HG03108 (cell line): ENCODE measurements around the gene SLC7A4.
"Not testable (repeated sequence)": the region's sequence is repeated elsewhere in the genome, so short reads cannot be mapped to it uniquely, and the experiment has no call there.

Source experiments
- ATAC-seq: cut with Tn5 transposase; IDR thresholded peaks from one replicate; pipeline ENCODE4 v1.9.1; 2021; ENCODE audit warnings: moderate library complexity; ENCODE audit not compliant: unreplicated experiment

The SLC7A4 gene

DNA sequence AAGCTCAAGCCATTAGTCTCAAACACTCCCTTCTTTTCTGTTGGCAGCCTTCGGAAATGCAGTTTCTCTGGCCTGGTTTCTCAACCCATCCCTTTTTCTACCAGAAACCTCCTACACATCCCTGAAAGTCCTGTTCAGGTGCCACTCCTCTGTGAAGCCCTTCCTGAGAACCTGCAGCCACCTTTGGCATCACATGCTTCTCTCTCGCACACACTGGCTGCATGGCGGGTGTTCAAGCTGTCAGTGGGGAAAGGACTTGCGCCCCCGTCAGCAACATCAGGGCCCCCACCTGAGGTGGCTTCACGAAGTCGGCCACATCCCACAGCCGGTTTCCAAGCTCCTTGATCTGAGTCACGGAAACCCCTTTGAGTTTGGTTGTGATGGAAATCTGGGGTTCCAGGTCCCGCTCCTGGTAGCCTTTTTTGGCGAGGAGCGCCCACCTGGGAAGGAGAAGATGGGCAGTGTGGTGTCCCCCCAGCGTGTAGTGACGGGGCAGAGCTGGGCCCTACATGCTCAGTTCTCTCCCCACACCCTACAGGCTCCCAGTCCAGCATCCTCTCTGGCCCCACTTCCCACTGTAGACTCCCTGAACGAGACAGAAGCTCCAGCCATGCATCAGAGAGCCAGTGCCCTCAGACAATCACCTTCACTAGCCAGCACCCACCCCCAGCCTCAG is 11.6 kb upstream of the SLC7A4 start:
- ATAC-seq, result no peak

DNA sequence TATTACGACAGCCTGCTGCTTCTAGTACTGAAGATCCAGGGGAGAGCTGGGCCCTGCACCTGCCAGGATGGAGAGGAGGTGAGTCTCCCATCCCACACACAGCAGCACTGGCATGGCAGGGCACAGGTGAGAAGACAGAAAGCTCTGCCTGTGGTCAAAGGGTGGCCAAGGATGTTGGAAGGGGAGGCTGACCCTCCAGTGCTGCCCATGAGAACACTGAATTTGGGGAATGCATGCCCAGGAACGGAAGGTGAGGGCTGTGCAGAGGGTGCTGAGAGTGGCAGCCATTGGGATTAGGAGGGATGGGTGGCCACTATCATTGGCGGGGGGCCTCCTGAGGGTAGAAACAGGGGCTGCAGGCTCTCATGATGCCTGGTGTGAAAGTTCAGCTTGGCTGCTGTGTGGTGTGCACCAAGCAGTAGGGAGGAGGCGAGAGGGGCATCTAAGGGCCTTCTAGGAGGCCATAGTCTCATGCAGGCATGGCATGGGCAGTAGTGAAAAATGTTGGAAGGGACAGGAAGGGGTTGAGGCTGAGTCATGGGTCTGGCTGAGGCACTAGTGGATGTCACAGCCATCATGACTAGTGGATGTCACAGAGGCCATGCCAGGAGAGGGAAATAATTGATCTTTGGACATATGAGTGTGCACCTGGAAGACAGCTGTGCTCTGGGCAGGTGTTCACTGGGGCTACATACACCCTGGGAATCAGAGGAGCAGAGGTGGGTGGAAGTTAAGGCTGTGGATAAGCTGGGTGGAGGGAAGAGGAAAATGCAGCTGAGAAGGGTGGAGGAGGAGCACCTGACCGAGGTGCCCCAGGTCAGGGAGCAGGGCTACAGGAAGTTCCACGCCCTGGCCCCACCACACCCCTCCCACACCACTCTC is 10.9 kb upstream of the SLC7A4 start:
- ATAC-seq, result no peak

DNA sequence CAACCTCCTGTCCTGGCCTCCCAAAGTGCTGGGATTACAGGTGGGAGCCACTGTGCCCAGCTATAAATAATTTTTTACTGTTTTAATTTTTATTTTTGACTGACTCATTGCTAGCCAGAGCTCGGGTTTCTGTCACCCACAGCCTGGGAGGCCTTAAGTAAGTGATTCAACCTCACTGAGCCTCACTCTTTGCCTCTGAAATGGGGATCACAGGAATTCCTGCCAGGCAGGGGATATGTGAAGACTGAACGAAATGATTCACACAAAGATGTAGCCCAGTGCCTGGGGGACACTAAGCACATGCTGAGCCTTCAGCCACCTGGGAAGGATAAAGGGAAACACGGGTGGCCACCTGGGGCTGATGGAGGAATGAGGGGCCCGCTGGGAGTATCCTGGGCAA is 9.6 kb upstream of the SLC7A4 start:
- ATAC-seq, result no peak

- ATAC-seq, result not testable (repeated sequence)
Measured at GRCh38 chr22:21039158-21039557, 6.8 kb upstream of the SLC7A4 start.

DNA sequence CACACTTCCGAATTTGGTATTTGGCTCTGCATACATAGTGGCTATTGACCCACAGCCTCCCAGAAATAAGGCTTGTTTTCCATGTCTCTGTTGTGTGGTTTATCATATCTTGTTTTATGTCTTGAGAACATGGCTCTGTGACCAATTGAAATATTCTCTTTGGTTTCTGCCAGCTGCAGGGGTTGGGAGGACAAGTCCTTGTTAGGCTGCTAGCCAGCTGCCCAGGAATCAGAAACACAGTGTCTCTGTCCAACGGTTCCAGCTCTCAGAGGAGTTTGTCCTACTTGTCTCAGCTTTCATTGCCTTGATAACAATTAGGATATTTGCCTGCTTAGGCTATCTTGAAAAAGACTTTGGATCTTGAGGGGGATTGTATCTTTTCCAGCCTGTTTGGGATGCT is 6.0 kb upstream of the SLC7A4 start:
- no peak for ATAC-seq

DNA sequence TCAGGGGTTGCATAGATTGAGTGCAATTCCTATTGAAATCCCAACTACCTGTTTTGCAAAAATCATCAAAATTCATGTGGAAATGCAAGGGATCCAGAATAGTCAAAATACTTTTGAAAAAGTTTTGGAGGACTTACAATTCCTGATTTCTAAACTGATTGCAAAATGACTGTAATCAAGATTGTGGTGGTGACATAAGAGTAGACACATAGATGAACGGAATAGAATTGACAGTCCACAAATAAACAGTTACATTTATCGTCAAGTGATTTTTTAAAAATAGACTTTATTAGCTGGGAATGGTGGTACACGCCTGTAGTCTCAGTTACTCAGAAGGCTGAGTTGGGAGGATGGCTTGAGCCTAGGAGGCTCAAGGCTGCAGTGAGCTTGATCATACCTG is 2.6 kb upstream of the SLC7A4 start:
- ATAC-seq, result no peak

GRCh38 chr22:21033895-21034294 is 1.5 kb upstream of the SLC7A4 start:
- ATAC-seq, result no peak

DNA sequence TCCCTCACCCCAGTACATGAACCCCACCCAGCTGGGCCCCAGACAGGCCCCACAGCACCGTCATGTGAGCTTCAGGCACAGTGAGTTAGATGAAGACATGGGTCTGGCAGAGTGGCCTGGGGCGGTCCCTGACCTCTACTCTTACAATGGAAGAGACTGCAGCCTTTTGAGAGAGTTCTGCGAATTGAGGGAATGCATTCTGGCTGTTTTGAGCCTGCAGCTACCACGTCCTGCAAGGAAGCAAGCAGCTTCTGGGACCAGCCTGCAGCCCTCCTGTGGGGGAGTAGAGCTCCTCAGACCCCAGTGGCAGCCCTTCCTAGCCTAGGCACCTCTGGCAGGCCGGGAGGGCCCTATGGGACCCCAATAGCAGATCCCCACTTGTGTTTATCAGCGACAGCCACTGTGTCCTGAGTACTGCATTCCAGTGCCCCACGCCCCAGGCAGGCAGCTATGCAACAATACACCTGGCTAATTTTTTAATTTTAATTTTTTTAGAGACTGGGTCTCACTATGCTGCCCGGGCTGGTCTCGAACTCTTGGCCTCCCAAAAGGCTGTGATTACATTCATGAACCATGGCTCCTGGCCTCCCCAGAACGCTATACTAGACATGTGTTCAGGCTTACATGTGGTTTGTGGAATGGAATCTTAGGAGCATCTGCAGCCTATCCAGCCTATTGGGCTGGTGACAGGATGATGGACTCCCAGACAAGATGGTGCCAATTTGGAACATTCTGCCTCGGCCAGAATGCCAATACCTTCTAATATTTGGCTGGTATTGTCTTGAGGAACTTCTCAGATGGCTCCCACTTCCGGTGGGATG is 717 bp upstream of the SLC7A4 start:
- no peak for ATAC-seq

GRCh38 chr22:21031545-21032036 is 770 bp downstream of the SLC7A4 start:
- no peak for ATAC-seq

DNA sequence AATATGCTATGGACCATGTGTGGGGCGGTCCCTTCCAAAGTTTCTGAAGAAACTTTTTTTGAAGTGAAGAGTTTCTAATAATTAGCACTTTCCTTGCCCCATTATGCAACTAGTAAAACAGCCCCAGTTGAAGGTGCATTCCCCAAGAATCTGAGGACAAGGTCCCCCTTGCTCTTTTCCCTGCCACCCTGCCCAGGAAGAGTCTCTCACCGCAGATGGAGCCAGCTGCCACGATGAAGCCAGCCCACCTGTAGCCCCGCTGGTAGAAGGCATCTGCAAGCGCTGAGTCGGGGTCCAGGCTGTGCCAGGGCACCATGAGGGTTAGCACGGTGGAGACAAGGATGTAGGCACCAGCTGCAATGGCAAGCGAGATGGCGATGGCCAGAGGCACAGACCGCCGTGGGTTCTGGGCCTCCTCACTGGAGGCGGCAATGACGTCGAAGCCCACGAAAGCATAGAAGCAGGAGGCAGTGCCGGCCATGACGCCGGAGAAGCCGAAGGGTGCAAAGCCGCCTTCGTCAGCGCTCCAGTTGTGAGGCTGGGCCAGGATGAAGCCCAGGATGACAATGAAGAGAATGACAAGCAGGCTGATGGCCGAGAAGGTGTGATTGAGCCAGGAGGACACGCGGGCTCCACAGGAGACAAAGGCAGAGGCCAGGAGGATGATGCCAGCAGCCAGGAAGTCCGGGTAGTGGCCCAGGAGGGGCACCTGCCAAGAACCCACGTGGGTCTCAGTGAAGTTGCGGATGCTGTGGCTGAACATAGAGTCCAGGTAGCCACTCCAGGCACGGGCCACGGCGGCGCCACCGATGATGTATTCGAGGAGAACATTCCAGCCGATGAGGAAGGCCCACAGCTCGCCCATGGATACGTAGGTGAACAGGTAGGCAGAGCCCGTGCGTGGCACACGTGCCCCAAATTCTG is 1.5 kb downstream of the SLC7A4 start:
- ATAC-seq, result no peak

GRCh38 chr22:21030032-21030431 is 2.3 kb downstream of the SLC7A4 start:
- ATAC-seq, result no peak

- ATAC-seq, result no peak
Measured at GRCh38 chr22:21029486-21030025, 2.8 kb downstream of the SLC7A4 start.

GRCh38 chr22:21028277-21029251 is 3.8 kb downstream of the SLC7A4 start:
- no peak for ATAC-seq

DNA sequence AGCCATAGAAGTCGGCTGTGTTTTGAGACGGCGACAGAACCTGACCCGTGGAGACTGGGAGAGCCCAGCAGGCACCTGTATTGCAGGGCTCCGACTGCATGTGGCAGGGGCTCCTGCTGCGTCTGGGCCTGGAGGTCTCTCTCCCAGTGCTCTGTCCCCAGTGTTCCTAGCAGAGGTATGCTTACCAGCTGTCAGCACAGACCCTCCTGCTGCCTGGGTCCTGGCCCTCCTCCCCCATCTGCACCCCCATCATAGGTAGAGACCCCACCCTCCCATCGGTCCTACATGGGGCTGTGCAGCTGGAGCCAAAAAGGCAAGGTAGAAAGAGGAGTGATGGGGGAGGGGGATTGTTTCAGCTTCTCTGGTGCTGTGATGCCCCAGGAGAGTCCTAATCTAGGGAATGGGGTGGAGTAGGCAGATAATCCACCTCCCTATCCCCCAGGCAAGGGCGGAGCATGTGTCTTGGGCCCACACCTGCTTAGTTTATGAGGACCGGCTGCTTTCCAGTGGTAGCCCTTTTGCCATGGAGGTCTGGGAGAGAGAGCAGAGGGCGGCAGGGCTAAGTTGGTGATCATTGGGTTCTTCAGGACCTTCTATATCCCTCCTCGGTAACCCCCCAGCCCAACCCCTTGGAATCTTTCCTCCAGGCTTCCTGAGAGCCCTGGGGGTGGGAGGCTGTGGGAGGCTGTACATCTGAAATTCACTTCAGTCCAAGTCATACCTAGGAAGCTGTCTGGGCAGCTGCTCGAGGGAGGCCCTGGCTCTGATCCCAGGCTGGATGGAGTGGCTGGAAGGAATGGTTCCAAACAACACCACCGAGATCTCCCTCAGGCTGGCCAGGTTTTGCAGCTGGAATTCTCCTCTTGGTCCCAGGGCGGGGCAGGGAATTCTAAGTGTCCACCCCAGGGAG is 5.3 kb downstream of the SLC7A4 start:
- ATAC-seq, result no peak

- no peak for ATAC-seq
Measured at GRCh38 chr22:21025763-21026755, 6.3 kb downstream of the SLC7A4 start.

- no peak for ATAC-seq
Measured at GRCh38 chr22:21025266-21025665, 7.1 kb downstream of the SLC7A4 start.
